D721Med (cell line): Measurements from ENCODE around the gene ERC1.
"Not testable (repeated sequence)": the region's sequence is repeated elsewhere in the genome, so short reads cannot be mapped to it uniquely, and the experiment has no call there.

Experiments used
- DNase-seq: peaks from one replicate; pipeline ENCODE4 v3.0.0; 2011; ENCODE audit warnings: low spot score; ENCODE audit not compliant: insufficient read length
- FAIRE-seq: peaks from 2 replicates; lab custom pipeline; 2011; peaks lifted over from hg19 to GRCh38; lab: Jason Lieb, UNC
- CTCF ChIP-seq: IDR thresholded peaks from 2 replicates; pipeline ENCODE4 v1.5.1; 2012; ENCODE audit warnings: mild to moderate bottlenecking, control low read depth; ENCODE audit not compliant: insufficient read depth; ENCODE audit errors: missing control alignments

The ERC1 gene

GRCh38 chr12:992647-993046 is 1.6 kb downstream of the ERC1 start:
- DNase-seq (no peak), FAIRE-seq (no peak)
- TF ChIP-seq CTCF, result no peak

- FAIRE-seq (no peak), DNase-seq (no peak)
- TF ChIP-seq CTCF, result no peak
Observed at GRCh38 chr12:996881-997280, 5.9 kb downstream of the ERC1 start.

- FAIRE-seq (no peak), DNase-seq (no peak)
- no peak for TF ChIP-seq CTCF
Observed at GRCh38 chr12:997505-997904, 6.5 kb downstream of the ERC1 start.

- FAIRE-seq (no peak), DNase-seq (no peak)
- TF ChIP-seq CTCF, result no peak
Observed at GRCh38 chr12:998020-998874, 7.2 kb downstream of the ERC1 start.

- not testable (repeated sequence) for FAIRE-seq
Observed at GRCh38 chr12:999736-1000135, 8.7 kb downstream of the ERC1 start.

GRCh38 chr12:1001507-1001906 is 10.5 kb downstream of the ERC1 start:
- TF ChIP-seq CTCF, result no peak

More at GRCh38 chr12:999736-1000135, 8.7 kb downstream of the ERC1 start:
- not testable (repeated sequence) for DNase-seq

GRCh38 chr12:1003600-1004271 is 12.7 kb downstream of the ERC1 start:
- TF ChIP-seq CTCF, result no peak
- no peak for FAIRE-seq
- no peak for DNase-seq

More at GRCh38 chr12:1001507-1001906, 10.5 kb downstream of the ERC1 start:
- no peak for DNase-seq
- FAIRE-seq, result no peak
